Colonic mucosa (tissue), 4 donors: ENCODE data around the gene ACACB. TPM values are rescaled to one million over a fixed set of nuclear protein-coding genes. Genes with fewer than 3 reads are reported as not detected.
A peak's percentile ranks its signal among the peaks of the same experiment; 100 is the strongest.

Experiments used
- DNase-seq: peaks from one replicate; pipeline ENCODE4 v3.0.0-alpha.2; 2020
- H3K27ac ChIP-seq: fragments of 200-600 bp; one replicate; pipeline ENCODE4 v1.8.0; 2021
- H3K27me3 ChIP-seq: fragments of 200-600 bp; one replicate; pipeline ENCODE4 v1.8.0; 2021
- H3K36me3 ChIP-seq: fragments of 200-600 bp; one replicate; pipeline ENCODE4 v1.8.0; 2021
- H3K4me1 ChIP-seq: fragments of 200-600 bp; one replicate; pipeline ENCODE4 v1.8.0; 2021; ENCODE audit warnings: mild to moderate bottlenecking
- H3K4me3 ChIP-seq: fragments of 200-600 bp; one replicate; pipeline ENCODE4 v1.8.0; 2021
- H3K9ac ChIP-seq, 2 donors: one replicate each; pipeline ENCODE4 v1.7.0; 2013; ENCODE audit warnings: control low read depth in 2 of 2, low read depth in 2 of 2, low read length in 2 of 2
- H3K9me3 ChIP-seq: fragments of 200-600 bp; one replicate; pipeline ENCODE4 v1.8.0; 2021
- CTCF ChIP-seq: fragments of 200-600 bp; IDR thresholded peaks from one replicate; pipeline ENCODE4 v1.8.0; 2022; ENCODE audit warnings: antibody characterized with exemption, mild to moderate bottlenecking
- intact Hi-C: fragments of 100-400 bp; cut with DNase I; formaldehyde crosslinking; loops from one replicate; pipeline ENCODE4 v1.14.1; 2022
- total RNA-seq, 2 donors: library from RNA; stranded (reverse); fragmentation: NEBNext Ultra II Directional in 1 of 2; extraction: Animal tissue kit (Norgen Biotek cat#: 25700) in 1 of 2; gene quantifications; one replicate each; pipeline ENCODE4 v1.2.1, GENCODE V29; 2021
- donor health status: healthy.
- donor health status: DM: no; HTN: no; CAD: no.
- donor health status: DM: no; HTN: no; CAD: no.

The ACACB gene
- total RNA-seq, 2 donors from 2014 or later: 21.3 to 32.8 TPM

- Histone ChIP-seq H3K9me3 (no peaks in the 10 kb centered on the region), H3K9ac (peak overlapping the region; percentile 78 to 85), H3K4me1 (peaks cover 8% of the 10 kb centered on the region), H3K27me3 (no peaks in the 10 kb centered on the region), H3K27ac (peak overlapping the region; percentile 96), H3K4me3 (peak overlapping the region; percentile 98), H3K36me3 (no peaks in the 10 kb centered on the region)
- TF ChIP-seq CTCF: no peak
- DNase-seq: no peak
- intact Hi-C loops: loop anchor here (10.0 kb wide), 1 partner anchor 434 kb away; no protein-coding TSS in a partner anchor
Measured at GRCh38 chr12:109098651-109099050, 17.7 kb upstream of the ACACB start.

- no peak for TF ChIP-seq CTCF
- Histone ChIP-seq H3K27me3 (no peaks in the 10 kb centered on the region), H3K36me3 (no peaks in the 10 kb centered on the region), H3K4me1 (peaks cover 8% of the 10 kb centered on the region), H3K9ac (peak overlapping the region in 1 of 2 donors; percentile 85), H3K9me3 (no peaks in the 10 kb centered on the region), H3K4me3 (no peak overlapping the region), H3K27ac (no peak overlapping the region)
- DNase-seq: no peak
- intact Hi-C loops: loop anchor here (10.0 kb wide), 1 partner anchor 435 kb away; no protein-coding TSS in a partner anchor
Measured at GRCh38 chr12:109099431-109100020, 16.9 kb upstream of the ACACB start.

- no peak overlapping the region for H3K27ac ChIP-seq
Measured at GRCh38 chr12:109100741-109101140, 15.6 kb upstream of the ACACB start.

GRCh38 chr12:109102491-109102890 is 13.9 kb upstream of the ACACB start:
- Histone ChIP-seq H3K9ac (no peak overlapping the region), H3K9me3 (no peaks in the 10 kb centered on the region), H3K27me3 (no peaks in the 10 kb centered on the region), H3K27ac (no peak overlapping the region), H3K4me1 (peaks cover 5% of the 10 kb centered on the region), H3K36me3 (no peaks in the 10 kb centered on the region), H3K4me3 (no peak overlapping the region)
- no peak for TF ChIP-seq CTCF
- intact Hi-C loops: no loop called here
- DNase-seq: no peak

More at GRCh38 chr12:109100741-109101140, 15.6 kb upstream of the ACACB start:
- Histone ChIP-seq H3K9me3 (no peaks in the 10 kb centered on the region), H3K27me3 (no peaks in the 10 kb centered on the region), H3K4me1 (peaks cover 8% of the 10 kb centered on the region), H3K9ac (no peak overlapping the region), H3K36me3 (no peaks in the 10 kb centered on the region), H3K4me3 (no peak overlapping the region)
- intact Hi-C loops: no loop called here
- DNase-seq: no peak
- no peak for TF ChIP-seq CTCF

- no peaks in the 10 kb centered on the region for H3K36me3 ChIP-seq
- no peak overlapping the region for H3K4me3 ChIP-seq
- no peak overlapping the region for H3K27ac ChIP-seq
- no peak for DNase-seq
- TF ChIP-seq CTCF: no peak
- H3K9ac ChIP-seq: no peak overlapping the region
- no peaks in the 10 kb centered on the region for H3K4me1 ChIP-seq
- H3K9me3 ChIP-seq: no peaks in the 10 kb centered on the region
- intact Hi-C loops: no loop called here
- no peaks in the 10 kb centered on the region for H3K27me3 ChIP-seq
Measured at GRCh38 chr12:109105176-109105575, 11.2 kb upstream of the ACACB start.
